Measurements from ENCODE around the gene RASL10A.
A peak's percentile ranks its signal among the peaks of the same experiment; 100 is the strongest.

The RASL10A gene

GRCh38 chr22:29267858-29268510 lies 47.5 kb downstream of the RASL10A start, which contains the start of the genes EWSR1 and RHBDD3:
TSS of gene EWSR1 (plus strand) at chr22:29268268. CDS start at chr22:29268337, 69 bp downstream.
TSS of gene RHBDD3 (minus strand) at chr22:29267981. CDS start at chr22:29265626, 2,355 bp downstream.
- peak; percentile 98 for DNase-seq

GRCh38 chr22:29267462-29267857 lies 48.0 kb downstream of the RASL10A start:
- no peak for DNase-seq

- DNase-seq: no peak
These were observed 48.7 kb downstream of the RASL10A start for GRCh38 chr22:29266564-29267461.

GRCh38 chr22:29265929-29266328 lies 49.6 kb downstream of the RASL10A start:
- no peak for DNase-seq

- no peak for DNase-seq
These were observed 50.2 kb downstream of the RASL10A start for GRCh38 chr22:29265305-29265704.

- DNase-seq: no peak
These were observed 51.7 kb downstream of the RASL10A start for GRCh38 chr22:29263791-29264276.

Data from fibroblast of skin of abdomen (primary cell).